ENCODE measurements around the gene CRYBG1. TPM values are rescaled to one million over a fixed set of nuclear protein-coding genes. Genes with fewer than 3 reads are reported as not detected.

CRYBG1 gene
- total RNA-seq, 1 experiment from 2014 or later, result 5.7 TPM

GRCh38 chr6:106470316-106470715, 109.8 kb downstream of the CRYBG1 start:
- no peak overlapping the region for H4K91ac ChIP-seq (ENCODE audit: insufficient read length, low read depth, low read length)
- no peaks in the 10 kb centered on the region for H3K4me1 ChIP-seq (ENCODE audit: insufficient read depth, low read length)
- H3K56ac ChIP-seq (ENCODE audit: insufficient read length, low read depth, low read length), result no peak overlapping the region
- Mint-ChIP-seq H3K9me3 (no peaks in the 10 kb centered on the region), H3K27ac (no peak overlapping the region), H3K36me3 (ENCODE audit: insufficient read depth in 1 of 3, low read depth in 3 of 3) (no peaks in the 10 kb centered on the region), H3K27me3 (ENCODE audit: low read depth) (no peaks in the 10 kb centered on the region), H3K4me1 (peaks cover 5 to 13% of the 10 kb centered on the region in 2 experiments), H3K4me3 (no peak overlapping the region)
- no peak overlapping the region for H3K14ac ChIP-seq (ENCODE audit: insufficient read depth, low read length)
- H3K27me3 ChIP-seq (ENCODE audit: insufficient read depth, low read length), result no peaks in the 10 kb centered on the region
- H2BK20ac ChIP-seq (ENCODE audit: low read depth, low read length, poor library complexity, severe bottlenecking), result no peak overlapping the region
- no peaks in the 10 kb centered on the region for H3K9me3 ChIP-seq (ENCODE audit: control insufficient read depth, low read depth, low read length)
- no peaks in the 10 kb centered on the region for H4K20me1 ChIP-seq (ENCODE audit: control insufficient read depth, insufficient read depth, insufficient read length)
- no peak overlapping the region for H3K27ac ChIP-seq (ENCODE audit: insufficient read length, low read depth, low read length)
- no peak overlapping the region for H2AK5ac ChIP-seq (ENCODE audit: insufficient read length, low read length)
- H3T11ph ChIP-seq (ENCODE audit: low read length), result no peak overlapping the region
- no peak overlapping the region for H3K9ac ChIP-seq (ENCODE audit: extremely low read depth, insufficient read length, low read length)
- no peak overlapping the region for H4K5ac ChIP-seq (ENCODE audit: insufficient read length, low read depth, low read length)
- no peak overlapping the region for H4K8ac ChIP-seq (replicated peaks; ENCODE audit: insufficient read length, low read depth, low read length)
- H3K4ac ChIP-seq (ENCODE audit: low read depth, low read length), result no peak overlapping the region
- H2BK15ac ChIP-seq (ENCODE audit: low read depth, low read length), result no peak overlapping the region
- no peak overlapping the region for H3K23ac ChIP-seq (ENCODE audit: insufficient read length, low read depth, low read length)
- no peak overlapping the region for H3K4me2 ChIP-seq (ENCODE audit: insufficient read depth, insufficient read length, low read length)
- no peak for DNase-seq
- no peak for TF ChIP-seq CTCF (conservative IDR thresholded peaks at IDR 0.05)
- WGBS (ENCODE audit: extremely low coverage, insufficient read length, low lambda C conversion rate), result no CpG with 5 or more reads among the region's 5 CpGs
- no peaks in the 10 kb centered on the region for H3K23me2 ChIP-seq (ENCODE audit: insufficient read length, low read depth, low read length, poor library complexity, severe bottlenecking)
- H3K18ac ChIP-seq (ENCODE audit: insufficient read length, low read depth, low read length), result no peak overlapping the region
- no peak overlapping the region for H2BK120ac ChIP-seq (ENCODE audit: low read depth, low read length, poor library complexity, severe bottlenecking)
- no peak overlapping the region for H2BK12ac ChIP-seq (ENCODE audit: insufficient read length, low read depth, low read length)
- no peak overlapping the region for H2AFZ ChIP-seq (ENCODE audit: low read length)
- H3K79me2 ChIP-seq (ENCODE audit: insufficient read depth, low read length), result no peaks in the 10 kb centered on the region
- H2BK5ac ChIP-seq (ENCODE audit: insufficient read length, low read length), result no peak overlapping the region
- no peaks in the 10 kb centered on the region for H3K79me1 ChIP-seq (ENCODE audit: insufficient read depth, low read depth, low read length, poor library complexity, severe bottlenecking)
